HG03378 (cell line): Measurements from ENCODE around the gene ZMIZ1.

Experiments
- ATAC-seq: cut with Tn5 transposase; IDR thresholded peaks from one replicate; pipeline ENCODE4 v1.9.1; 2021; ENCODE audit warnings: mild to moderate bottlenecking, moderate library complexity; ENCODE audit not compliant: unreplicated experiment

The ZMIZ1 gene

GRCh38 chr10:79093658-79094411, 25.1 kb downstream of the ZMIZ1 start:
- peak; percentile 37 for ATAC-seq

GRCh38 chr10:79094412-79095175, 25.8 kb downstream of the ZMIZ1 start:
- ATAC-seq: no peak

GRCh38 chr10:79095316-79095715, 26.6 kb downstream of the ZMIZ1 start:
- ATAC-seq: no peak

GRCh38 chr10:79096514-79096913, 27.7 kb downstream of the ZMIZ1 start:
- no peak for ATAC-seq

GRCh38 chr10:79097021-79097872, 28.5 kb downstream of the ZMIZ1 start:
- ATAC-seq: no peak

GRCh38 chr10:79098061-79098460, 29.3 kb downstream of the ZMIZ1 start:
- ATAC-seq: no peak

- peak; percentile 77 for ATAC-seq
Measured at GRCh38 chr10:79098596-79099015, 29.8 kb downstream of the ZMIZ1 start.

GRCh38 chr10:79099898-79100448, 31.2 kb downstream of the ZMIZ1 start:
- ATAC-seq: no peak

GRCh38 chr10:79100771-79101170, 32.0 kb downstream of the ZMIZ1 start:
- ATAC-seq: no peak

GRCh38 chr10:79101560-79102497, 33.1 kb downstream of the ZMIZ1 start:
- no peak for ATAC-seq

GRCh38 chr10:79102498-79102874, 33.7 kb downstream of the ZMIZ1 start:
- no peak for ATAC-seq

GRCh38 chr10:79103129-79103528, 34.4 kb downstream of the ZMIZ1 start:
- no peak for ATAC-seq

GRCh38 chr10:79103585-79103984, 34.8 kb downstream of the ZMIZ1 start:
- no peak for ATAC-seq

- no peak for ATAC-seq
Measured at GRCh38 chr10:79105150-79105739, 36.5 kb downstream of the ZMIZ1 start.

GRCh38 chr10:79105818-79106217, 37.1 kb downstream of the ZMIZ1 start:
- ATAC-seq: no peak

GRCh38 chr10:79106256-79107050, 37.7 kb downstream of the ZMIZ1 start:
- no peak for ATAC-seq

- ATAC-seq: no peak
Measured at GRCh38 chr10:79107736-79108264, 39.0 kb downstream of the ZMIZ1 start.

GRCh38 chr10:79108728-79109127, 40.0 kb downstream of the ZMIZ1 start:
- ATAC-seq: no peak

- ATAC-seq: no peak
Measured at GRCh38 chr10:79111427-79111826, 42.7 kb downstream of the ZMIZ1 start.
